Mesodermal cell (in vitro differentiated cells): Measurements from ENCODE around the gene AIFM1. TPM values are rescaled to one million over a fixed set of nuclear protein-coding genes. Genes with fewer than 3 reads are reported as not detected.
A peak's percentile ranks its signal among the peaks of the same experiment; 100 is the strongest.

Source experiments
- H3K27ac ChIP-seq: 2 replicates; pipeline ENCODE4 v1.7.0; 2013; ENCODE audit warnings: mild to moderate bottlenecking, low read depth, low read length, moderate library complexity; ENCODE audit not compliant: severe bottlenecking
- H3K36me3 ChIP-seq: 2 replicates; pipeline ENCODE4 v1.7.1; 2013; ENCODE audit warnings: mild to moderate bottlenecking, low read length, moderate library complexity; ENCODE audit not compliant: control insufficient read depth, insufficient read depth
- H3K4me1 ChIP-seq: one replicate; pipeline ENCODE4 v1.7.1; 2013; ENCODE audit warnings: mild to moderate bottlenecking, low read length; ENCODE audit not compliant: insufficient read depth, control insufficient read depth, poor library complexity, severe bottlenecking
- H3K4me3 ChIP-seq: 2 replicates; pipeline ENCODE4 v1.7.0; 2013; ENCODE audit warnings: low read length, control low read depth, mild to moderate bottlenecking; ENCODE audit not compliant: insufficient read depth, poor library complexity, severe bottlenecking; ENCODE audit errors: extremely low read depth
- H3K9me3 ChIP-seq: 2 replicates; pipeline ENCODE4 v1.7.1; 2013; ENCODE audit warnings: mild to moderate bottlenecking, low read length, moderate library complexity; ENCODE audit not compliant: control insufficient read depth
- WGBS, 2 experiments: methylation state at CpG; one replicate each; pipeline ENCODE4 v1.1.5; 2013; ENCODE audit warnings: missing lambda C conversion rate in 2 of 2; ENCODE audit not compliant: insufficient coverage in 2 of 2; 5-methylcytosine and 5-hydroxymethylcytosine counted together
- polyA plus RNA-seq, 2 experiments: library from polyadenylated mRNA; stranded (reverse); fragments of 50-300 nt; gene quantifications; one replicate each; pipeline ENCODE4 v1.2.3, GENCODE V29; 2013

Gene AIFM1
- polyA plus RNA-seq (2013, experiment 1 of 2), result 39.8 TPM
- polyA plus RNA-seq (2013, experiment 2 of 2), result 36.7 TPM

DNA sequence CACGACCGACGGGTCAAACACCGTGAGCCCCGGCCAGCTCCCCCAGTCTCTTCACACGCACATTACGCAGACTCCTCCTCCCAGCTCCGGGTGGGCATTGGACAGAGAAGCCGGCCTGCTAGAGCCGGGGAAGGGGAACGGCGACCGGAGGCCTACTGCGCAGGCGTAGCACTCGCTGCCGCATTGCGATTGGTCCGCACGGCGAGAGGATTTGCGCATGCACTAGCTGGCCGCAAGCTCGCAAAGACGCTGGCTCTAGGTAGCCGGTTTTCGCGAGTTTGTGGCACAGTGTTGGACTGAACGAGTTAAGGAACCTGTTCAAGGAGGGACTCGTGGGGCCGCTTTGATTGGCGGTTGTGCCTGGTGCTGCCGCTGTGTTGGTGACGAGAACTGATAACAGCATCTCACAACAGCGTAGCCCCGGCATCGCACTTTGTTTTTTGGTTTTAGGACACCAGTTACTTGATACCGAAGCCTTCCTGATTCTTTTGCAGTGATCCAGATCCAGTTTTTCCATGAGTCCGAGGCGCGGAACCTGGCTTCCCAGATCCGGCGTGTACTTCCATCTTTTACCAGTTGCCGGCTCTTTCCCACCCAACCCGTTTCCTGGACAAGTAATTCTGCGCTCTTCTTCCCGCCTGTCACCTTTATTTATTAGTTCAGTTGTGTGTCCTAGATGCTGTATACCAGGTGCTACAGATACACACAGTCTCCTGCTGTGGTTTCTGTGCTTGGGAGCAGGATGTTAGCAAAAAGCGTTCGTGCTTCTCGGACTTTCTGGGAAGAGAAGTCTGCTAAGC is at the start of gene AIFM1:
Gene AIFM1 (minus strand): TSS at position 139 of the 800 bp plus-strand sequence. CDS start 185 bp downstream, outside the sequence.
- H3K36me3 ChIP-seq, result no peaks in the 10 kb centered on the region
- H3K4me1 ChIP-seq, result no peaks in the 10 kb centered on the region
- 0% methylated on average over 22 to 31 of the region's 50 CpGs for WGBS, 2 experiments
- no peaks in the 10 kb centered on the region for H3K9me3 ChIP-seq
- H3K27ac ChIP-seq, result peak within 1 kb of the TSS; percentile 90
- peak within 1 kb of the TSS; percentile 57 for H3K4me3 ChIP-seq

DNA sequence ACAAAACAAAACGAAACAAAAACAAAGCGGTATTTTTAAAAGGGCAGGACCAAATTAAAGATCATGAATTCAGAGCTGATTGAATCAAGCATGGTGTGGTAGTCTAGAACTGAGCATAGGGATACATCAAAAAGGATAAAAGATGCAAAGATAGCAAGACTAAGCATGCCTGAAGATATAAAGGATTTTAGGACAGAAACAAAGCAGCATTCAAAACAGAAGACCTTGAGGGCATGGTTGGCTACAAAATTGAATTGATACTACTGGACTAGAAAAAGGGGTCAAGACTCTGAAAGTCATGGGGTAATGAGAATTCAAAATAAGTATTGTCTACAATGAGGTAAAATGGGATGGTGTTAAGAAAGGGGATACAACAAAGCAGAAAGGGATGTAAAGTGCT is 47.7 kb upstream of the AIFM1 start:
- Histone ChIP-seq H3K4me3 (no peak overlapping the region), H3K36me3 (peaks cover 54% of the 10 kb centered on the region), H3K9me3 (no peaks in the 10 kb centered on the region), H3K4me1 (no peaks in the 10 kb centered on the region), H3K27ac (no peak overlapping the region)
- WGBS, 2 experiments, result 88% methylated on average over 1 of the region's 2 CpGs; no CpG with 5 or more reads in 1 of the 2 experiments

GRCh38 chrX:130212371-130212770 is 46.7 kb upstream of the AIFM1 start:
- Histone ChIP-seq H3K4me3 (no peak overlapping the region), H3K27ac (no peak overlapping the region), H3K36me3 (peaks cover 48% of the 10 kb centered on the region), H3K9me3 (no peaks in the 10 kb centered on the region), H3K4me1 (no peaks in the 10 kb centered on the region)
- no CpG with 5 or more reads among the region's 1 CpG for WGBS, 2 experiments

DNA sequence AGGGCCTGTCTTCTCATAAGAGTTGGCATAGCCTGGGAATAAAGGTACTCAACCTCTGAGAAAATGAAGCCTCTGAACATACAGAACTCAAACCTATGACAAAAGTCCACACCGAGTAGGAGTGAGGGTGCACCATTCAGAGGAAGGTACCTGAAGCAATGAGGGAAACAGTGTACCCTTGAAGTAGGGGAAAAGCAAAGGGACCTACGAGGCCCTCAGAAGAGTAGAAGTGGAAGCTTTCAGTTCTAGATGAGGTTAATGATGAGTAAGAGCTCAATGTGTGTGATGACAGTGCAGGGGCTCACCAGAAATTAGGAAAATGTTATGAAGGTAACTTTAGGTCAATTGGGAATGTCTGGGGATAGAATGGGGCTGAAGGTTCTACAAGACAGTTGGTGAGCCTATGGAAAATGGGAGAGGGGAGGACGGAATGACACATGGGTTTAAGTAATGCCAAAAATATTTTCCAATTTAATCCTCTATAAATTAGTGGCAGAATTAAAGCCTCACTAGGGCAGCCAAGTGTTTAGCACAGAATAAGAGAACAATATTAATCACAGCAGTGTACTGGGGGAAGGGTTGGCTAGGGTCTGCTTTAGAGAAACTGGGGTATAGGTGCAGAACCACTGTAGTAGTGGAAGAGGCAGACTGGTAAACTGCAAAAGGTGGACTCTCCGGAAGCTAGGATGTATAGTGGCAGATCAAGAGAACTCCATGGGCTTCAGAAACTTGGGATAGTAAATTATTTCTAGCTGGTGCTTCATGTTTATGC is 46.0 kb upstream of the AIFM1 start:
- Histone ChIP-seq H3K4me1 (no peaks in the 10 kb centered on the region), H3K9me3 (no peaks in the 10 kb centered on the region), H3K4me3 (no peak overlapping the region), H3K27ac (no peak overlapping the region), H3K36me3 (peaks cover 45% of the 10 kb centered on the region)
- WGBS, 2 experiments, result 88 to 100% methylated on average over 1 to 2 of the region's 4 CpGs

- Histone ChIP-seq H3K27ac (no peak overlapping the region), H3K36me3 (peaks cover 23% of the 10 kb centered on the region), H3K4me1 (no peaks in the 10 kb centered on the region), H3K9me3 (no peaks in the 10 kb centered on the region), H3K4me3 (no peak overlapping the region)
- WGBS, 2 experiments, result 0% methylated on average over 1 of the region's 1 CpG
Observed at GRCh38 chrX:130204647-130205046, 39.0 kb upstream of the AIFM1 start.

DNA sequence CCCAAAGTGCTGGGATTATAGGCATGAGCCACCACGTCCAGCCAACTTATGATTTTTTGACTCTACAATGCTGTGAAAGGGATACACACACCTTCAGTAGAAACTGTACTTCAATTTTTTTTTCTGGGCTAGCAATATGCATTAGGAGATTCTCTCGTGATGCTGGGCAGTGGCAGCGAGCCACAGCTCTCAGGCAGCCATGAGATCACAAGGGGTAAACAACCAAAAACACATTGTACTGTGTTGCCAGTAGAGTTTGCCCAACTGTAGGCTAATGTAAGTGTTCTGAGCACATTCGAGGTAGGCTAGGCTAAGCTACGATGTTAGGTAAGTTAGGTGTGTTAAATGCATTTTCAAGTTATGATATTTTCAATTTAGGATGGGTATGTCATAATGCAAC is 31.8 kb upstream of the AIFM1 start:
- Histone ChIP-seq H3K4me3 (no peak overlapping the region), H3K27ac (no peak overlapping the region), H3K4me1 (peaks cover 5% of the 10 kb centered on the region), H3K36me3 (peaks cover 2% of the 10 kb centered on the region), H3K9me3 (no peaks in the 10 kb centered on the region)
- 82 to 100% methylated on average over 1 to 2 of the region's 5 CpGs for WGBS, 2 experiments

DNA sequence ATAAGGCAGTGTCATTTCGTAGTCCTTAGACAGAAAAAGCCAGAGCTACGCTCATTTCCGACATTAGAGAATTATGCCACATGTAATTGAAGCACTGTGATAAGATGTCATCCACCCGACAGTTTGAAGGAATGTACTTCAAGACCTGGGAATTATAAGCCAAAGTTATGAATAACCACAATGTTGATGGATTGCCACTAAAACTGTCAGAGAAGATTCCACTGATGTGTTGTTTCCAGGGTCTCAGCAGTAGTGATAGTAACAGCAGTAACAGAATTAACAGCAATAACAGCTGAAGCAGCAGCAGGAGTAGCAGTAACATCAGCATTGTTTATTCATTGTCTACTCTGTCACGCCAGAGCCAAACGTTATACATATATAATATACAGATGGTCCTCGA is 30.8 kb upstream of the AIFM1 start:
- H3K9me3 ChIP-seq, result no peaks in the 10 kb centered on the region
- no peaks in the 10 kb centered on the region for H3K36me3 ChIP-seq
- 80 to 96% methylated on average over 1 to 4 of the region's 7 CpGs for WGBS, 2 experiments
- no peak overlapping the region for H3K4me3 ChIP-seq
- H3K27ac ChIP-seq, result no peak overlapping the region
- peaks cover 5% of the 10 kb centered on the region for H3K4me1 ChIP-seq

GRCh38 chrX:130190801-130191200 is 25.2 kb upstream of the AIFM1 start:
- H3K4me3 ChIP-seq, result no peak overlapping the region
- H3K9me3 ChIP-seq, result no peaks in the 10 kb centered on the region
- WGBS, 2 experiments, result 80 to 100% methylated on average over 1 to 3 of the region's 4 CpGs
- no peaks in the 10 kb centered on the region for H3K36me3 ChIP-seq
- no peak overlapping the region for H3K27ac ChIP-seq
- H3K4me1 ChIP-seq, result peaks cover 5% of the 10 kb centered on the region

- Histone ChIP-seq H3K4me1 (no peaks in the 10 kb centered on the region), H3K4me3 (no peak overlapping the region), H3K27ac (no peak overlapping the region), H3K36me3 (no peaks in the 10 kb centered on the region), H3K9me3 (no peaks in the 10 kb centered on the region)
- whole genome bisulfite sequencing, 2 experiments, result 92% methylated on average over 2 of the region's 4 CpGs; no CpG with 5 or more reads in 1 of the 2 experiments
Observed at GRCh38 chrX:130186651-130187050, 21.0 kb upstream of the AIFM1 start.

GRCh38 chrX:130184857-130185256 is 19.2 kb upstream of the AIFM1 start:
- Histone ChIP-seq H3K27ac (no peak overlapping the region), H3K4me3 (no peak overlapping the region), H3K36me3 (no peaks in the 10 kb centered on the region), H3K9me3 (no peaks in the 10 kb centered on the region), H3K4me1 (no peaks in the 10 kb centered on the region)
- WGBS, 2 experiments, result no CpG with 5 or more reads among the region's 2 CpGs
